Activated T-cell treated with anti-CD3 and anti-CD28 coated beads, Interleukin-2, amount 50 U/mL, for 48 hours (primary cell): Measurements from ENCODE around the gene HLA-E.
"Not testable (repeated sequence)": the region's sequence is repeated elsewhere in the genome, so short reads cannot be mapped to it uniquely, and the experiment has no call there.

Experiments
- DNase-seq, 2 experiments: peaks; one replicate each; pipeline ENCODE4 v3.0.0-alpha.2; 2020

HLA-E gene

GRCh38 chr6:30481211-30481964 is 7.9 kb upstream of the HLA-E start:
- peak in 1 of 2 experiments; percentile 39 for DNase-seq

GRCh38 chr6:30481965-30482644 is 7.2 kb upstream of the HLA-E start:
- peak; percentile 89 to 90 for DNase-seq

GRCh38 chr6:30483677-30484279 is 5.5 kb upstream of the HLA-E start:
- no peak for DNase-seq

- no peak for DNase-seq
Measured at GRCh38 chr6:30485236-30485635, 4.1 kb upstream of the HLA-E start.

- DNase-seq = no peak
Measured at GRCh38 chr6:30487926-30488325, 1.4 kb upstream of the HLA-E start.

- not testable (repeated sequence) for DNase-seq
Measured at GRCh38 chr6:30488697-30489080, 620 bp upstream of the HLA-E start.

- DNase-seq = peak; percentile 88 to 89
Measured at GRCh38 chr6:30490026-30490876, 942 bp downstream of the HLA-E start.

GRCh38 chr6:30491291-30491953 is 2.1 kb downstream of the HLA-E start:
- DNase-seq = peak in 1 of 2 experiments; percentile 47

- DNase-seq = peak in 1 of 2 experiments; percentile 47
Measured at GRCh38 chr6:30491991-30492952, 3.0 kb downstream of the HLA-E start.

- DNase-seq = peak; percentile 68 to 71
Measured at GRCh38 chr6:30493643-30494250, 4.4 kb downstream of the HLA-E start.

GRCh38 chr6:30494291-30494861 is 5.1 kb downstream of the HLA-E start:
- DNase-seq = peak in 1 of 2 experiments; percentile 47

GRCh38 chr6:30495060-30495459 is 5.8 kb downstream of the HLA-E start:
- not testable (repeated sequence) for DNase-seq

- no peak for DNase-seq
Measured at GRCh38 chr6:30495993-30496392, 6.7 kb downstream of the HLA-E start.

- not testable (repeated sequence) for DNase-seq
Measured at GRCh38 chr6:30497261-30497599, 7.9 kb downstream of the HLA-E start.

GRCh38 chr6:30497714-30498113 is 8.4 kb downstream of the HLA-E start:
- peak in 1 of 2 experiments; percentile 22 for DNase-seq

GRCh38 chr6:30498705-30499104 is 9.4 kb downstream of the HLA-E start:
- DNase-seq = not testable (repeated sequence)

- DNase-seq = peak in 1 of 2 experiments; percentile 44
Measured at GRCh38 chr6:30500421-30501355, 11.4 kb downstream of the HLA-E start.

GRCh38 chr6:30507849-30508827 is 18.8 kb downstream of the HLA-E start:
- DNase-seq = peak in 1 of 2 experiments; percentile 18
